Raji (cell line): ENCODE results near the gene SPRR4.

Source experiments
- POLR2A ChIP-seq: IDR thresholded peaks from 2 replicates; pipeline ENCODE4 v1.6.1; 2011; ENCODE audit warnings: low read depth, low read length, control low read depth; ENCODE audit not compliant: insufficient read depth

SPRR4 gene

DNA sequence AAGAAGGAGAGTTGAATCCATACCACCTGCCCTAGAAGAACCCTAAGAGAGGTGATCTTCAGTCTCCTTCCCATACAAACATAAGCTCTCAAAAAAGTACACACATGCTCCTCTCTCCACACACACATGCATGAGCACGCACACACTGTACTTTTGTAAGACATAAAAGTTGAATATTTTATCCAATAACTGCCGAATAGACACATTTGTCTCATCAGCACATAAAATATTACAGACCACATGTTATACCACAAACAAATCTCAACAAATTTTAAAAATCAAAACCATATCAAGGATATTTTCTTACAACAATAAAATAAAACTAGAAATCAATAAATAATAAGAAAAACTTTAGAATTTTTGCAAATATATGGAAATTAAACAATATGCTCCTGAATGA lies 16.1 kb downstream of the SPRR4 start:
- no peak for TF ChIP-seq POLR2A

GRCh38 chr1:152993186-152993585 lies 22.7 kb downstream of the SPRR4 start:
- TF ChIP-seq POLR2A: no peak

- TF ChIP-seq POLR2A: no peak
Measured at GRCh38 chr1:152995842-152996241, 25.4 kb downstream of the SPRR4 start.

- no peak for TF ChIP-seq POLR2A
Measured at GRCh38 chr1:152996633-152997400, 26.4 kb downstream of the SPRR4 start.

- TF ChIP-seq POLR2A: no peak
Measured at GRCh38 chr1:152997901-152998300, 27.5 kb downstream of the SPRR4 start.

- TF ChIP-seq POLR2A: no peak
Measured at GRCh38 chr1:152998476-152998875, 28.0 kb downstream of the SPRR4 start.

DNA sequence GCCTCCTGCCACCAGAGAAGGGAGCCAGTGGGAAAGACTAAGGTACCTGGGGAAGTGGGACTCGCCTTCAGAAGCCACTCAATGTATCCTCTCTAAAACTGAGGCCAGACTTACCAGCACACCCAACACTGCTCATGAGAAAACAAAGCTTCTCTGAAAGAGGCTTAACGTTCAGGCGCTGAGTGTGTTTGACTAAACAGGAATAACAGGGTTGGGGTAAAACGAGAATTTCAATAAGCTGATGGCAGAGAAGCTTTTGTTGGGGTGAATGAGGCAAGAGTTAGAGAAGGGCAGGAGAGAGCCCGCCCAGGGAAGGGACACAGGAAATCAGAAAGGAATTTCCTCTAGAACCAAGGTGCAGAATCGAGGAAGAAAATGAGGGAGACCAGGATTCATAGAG lies 29.4 kb downstream of the SPRR4 start:
- TF ChIP-seq POLR2A: no peak

DNA sequence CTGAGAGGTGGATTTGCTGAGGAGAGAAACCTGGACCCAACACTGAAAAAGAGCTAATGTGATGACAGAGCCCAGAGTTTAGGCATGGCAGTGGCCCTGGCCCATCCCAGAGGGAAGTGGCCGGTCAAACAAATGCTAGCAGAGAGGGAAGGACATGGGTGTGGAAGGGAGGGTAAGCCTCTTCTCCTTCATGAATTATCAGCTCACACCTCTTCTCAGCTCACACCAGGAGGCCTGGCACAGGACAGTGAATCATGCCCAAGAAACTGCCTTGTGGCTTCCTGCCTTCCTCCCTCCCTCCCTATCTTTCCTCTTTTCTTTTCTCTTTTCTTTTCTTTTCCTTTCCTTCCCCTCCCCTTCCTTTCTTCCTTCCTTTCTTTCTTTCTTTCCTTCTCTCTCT lies 29.8 kb downstream of the SPRR4 start:
- no peak for TF ChIP-seq POLR2A

- TF ChIP-seq POLR2A: no peak
Measured at GRCh38 chr1:153001382-153001781, 30.9 kb downstream of the SPRR4 start, which contains the start of gene SPRR3. SPRR3 (plus strand) TSS chr1:153001749; CDS start chr1:153003021, 1,272 bp downstream.
